ENCODE results near the gene WDR49. TPM values are rescaled to one million over a fixed set of nuclear protein-coding genes. Genes with fewer than 3 reads are reported as not detected.

The WDR49 gene
- total RNA-seq, 2 donors from 2014 or later: 1.0 TPM; not detected in 1

- DNase-seq (no peak), ATAC-seq (no peak)
- intact Hi-C loops (cut with DNase I, micrococcal nuclease): no loop called here
Observed at GRCh38 chr3:167502401-167502800, 151.3 kb downstream of the WDR49 start.

GRCh38 chr3:167501941-167502340 lies 151.8 kb downstream of the WDR49 start:
- intact Hi-C loops (cut with DNase I, micrococcal nuclease): no loop called here
- ATAC-seq (no peak), DNase-seq (no peak)

- no peak for ATAC-seq
- no peak for DNase-seq
- intact Hi-C loops (cut with DNase I, micrococcal nuclease): no loop called here
Observed at GRCh38 chr3:167497903-167498302, 155.8 kb downstream of the WDR49 start.

DNA sequence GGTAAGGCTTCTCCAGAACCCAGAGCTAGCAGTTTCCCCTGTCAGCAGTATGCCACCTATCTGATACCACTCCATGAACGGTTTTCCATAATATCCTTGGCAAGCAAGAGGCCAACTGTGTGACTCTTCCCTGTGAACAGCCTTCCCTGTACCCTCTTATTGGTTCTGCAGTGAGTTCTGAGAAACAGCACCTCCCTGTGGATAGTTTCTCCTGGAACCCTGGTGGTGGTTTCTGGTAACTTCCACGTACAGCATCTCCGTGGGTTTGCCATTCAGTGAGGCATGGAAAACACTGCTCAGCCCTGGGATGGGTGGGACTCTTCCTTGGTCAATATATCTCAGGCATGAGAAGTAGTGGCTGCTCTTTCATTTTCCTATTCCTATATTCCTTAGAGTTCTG lies 160.5 kb downstream of the WDR49 start:
- no peak for ATAC-seq
- intact Hi-C loops (cut with DNase I, micrococcal nuclease): no loop called here
- DNase-seq: no peak

DNA sequence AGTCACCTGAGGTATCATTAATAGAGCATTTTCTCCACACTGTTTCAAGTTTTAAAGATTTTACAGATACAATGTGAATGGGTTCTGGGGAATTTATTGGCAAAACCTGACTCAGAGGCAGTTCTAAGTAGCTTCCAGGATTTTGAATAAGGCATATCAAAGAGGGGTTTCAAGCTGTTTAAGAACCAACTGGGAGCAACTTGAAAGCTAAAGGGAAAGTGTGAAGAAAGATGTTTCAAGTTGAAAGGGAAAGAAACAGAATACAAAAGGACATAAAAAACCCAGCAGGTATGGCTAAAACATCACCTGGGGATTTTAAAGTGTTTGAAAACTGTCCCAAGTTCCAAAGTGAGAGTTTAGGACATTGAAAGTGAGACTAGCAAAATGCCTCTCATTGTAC lies 162.1 kb downstream of the WDR49 start:
- DNase-seq (no peak), ATAC-seq (no peak)
- intact Hi-C loops (cut with DNase I, micrococcal nuclease): no loop called here

- intact Hi-C loops (cut with DNase I, micrococcal nuclease): no loop called here
- DNase-seq (no peak), ATAC-seq (no peak)
Observed at GRCh38 chr3:167489571-167489970, 164.2 kb downstream of the WDR49 start.

DNA sequence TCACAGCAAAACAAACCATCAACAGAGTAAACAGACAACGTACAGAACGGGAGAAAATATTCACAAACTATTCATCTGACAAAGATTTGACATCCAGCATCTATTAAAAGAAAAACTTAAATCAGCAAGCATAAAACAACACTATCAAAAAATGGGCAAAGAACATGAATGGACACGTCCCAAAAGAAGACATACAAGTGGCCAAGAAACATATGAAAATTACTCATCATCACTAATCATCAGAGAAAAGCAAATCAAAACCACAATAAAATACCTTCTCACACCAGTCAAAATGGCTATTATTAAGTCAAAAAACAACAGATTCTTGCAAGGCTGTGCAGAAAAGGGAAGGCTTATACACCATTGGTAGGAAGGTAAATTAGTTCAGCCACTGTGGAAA lies 166.2 kb downstream of the WDR49 start:
- intact Hi-C loops (cut with DNase I, micrococcal nuclease): no loop called here
- ATAC-seq: no peak
- no peak for DNase-seq

DNA sequence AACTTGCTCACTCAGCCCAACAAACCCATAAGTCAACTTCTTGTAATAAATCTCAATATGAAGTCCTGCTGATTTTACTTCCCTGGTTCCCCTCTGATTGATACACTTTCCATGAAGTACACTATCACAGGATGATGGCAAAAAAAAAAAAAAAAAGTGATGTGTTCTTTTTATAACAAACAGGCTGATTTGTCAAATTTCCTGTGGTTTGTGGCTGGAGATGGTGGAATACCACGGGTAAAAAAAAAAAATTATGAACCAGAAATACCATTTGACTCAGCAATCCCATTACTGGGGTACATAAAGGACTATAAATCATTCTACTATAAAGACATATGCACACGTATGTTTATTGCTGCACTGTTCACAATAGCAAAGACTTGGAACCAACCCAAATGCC lies 169.2 kb downstream of the WDR49 start:
- no peak for DNase-seq
- intact Hi-C loops (cut with DNase I, micrococcal nuclease): no loop called here
- ATAC-seq: no peak

DNA sequence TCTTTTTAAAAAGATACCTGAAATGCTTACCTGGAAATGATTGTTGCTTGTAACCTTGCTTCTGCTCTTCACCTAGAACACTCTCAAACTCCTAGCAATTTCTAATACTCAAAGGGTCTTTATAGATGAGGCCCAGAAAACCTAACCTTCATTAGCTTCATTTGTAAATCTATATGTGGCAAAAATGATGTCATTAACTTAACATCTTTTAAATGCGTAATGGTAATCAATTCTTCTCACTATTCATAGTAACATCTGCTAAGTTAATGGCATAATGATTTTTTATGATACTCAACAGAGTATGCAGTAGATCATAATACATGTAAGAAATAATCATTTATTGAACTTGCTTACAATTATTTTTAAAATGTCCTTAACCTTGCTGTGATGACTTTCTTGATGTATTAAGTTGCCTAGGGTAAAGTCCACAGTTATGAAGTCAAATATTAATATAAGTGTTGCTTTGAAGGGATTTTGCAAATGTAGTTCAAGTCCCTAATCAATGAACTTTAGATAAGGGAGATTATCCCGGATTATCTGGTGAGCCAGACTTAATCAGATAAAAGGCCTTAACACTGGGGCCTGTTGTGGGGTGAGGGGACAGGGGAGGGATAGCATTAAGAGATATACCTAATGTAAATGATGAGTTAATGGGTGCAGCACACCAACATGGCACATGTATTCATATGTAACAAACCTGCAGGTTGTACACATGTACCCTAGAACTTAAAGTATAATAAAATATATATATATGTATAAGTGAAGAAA lies 169.8 kb downstream of the WDR49 start:
- DNase-seq: no peak
- no peak for ATAC-seq
- intact Hi-C loops (cut with DNase I, micrococcal nuclease): no loop called here

DNA sequence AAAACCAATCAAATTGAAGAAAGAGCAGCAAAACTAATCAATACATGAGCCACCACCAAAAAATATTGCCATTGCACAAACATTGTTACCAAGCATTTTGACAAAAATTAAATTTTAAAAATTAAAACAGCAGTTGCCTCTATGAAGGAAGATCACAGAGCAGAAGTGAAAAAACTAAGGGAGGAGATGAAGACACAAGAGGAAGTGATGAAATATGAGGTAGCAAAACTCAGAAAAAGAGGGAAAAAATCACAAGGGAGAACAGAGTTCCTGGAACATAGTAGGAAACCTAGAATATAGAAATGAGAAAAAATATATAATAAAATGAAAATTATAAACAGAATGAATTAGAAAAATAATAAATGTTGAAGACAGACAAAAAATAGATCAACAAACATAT lies 172.6 kb downstream of the WDR49 start:
- ATAC-seq (no peak), DNase-seq (no peak)
- intact Hi-C loops (cut with DNase I, micrococcal nuclease): no loop called here

- DNase-seq (no peak), ATAC-seq (no peak)
- intact Hi-C loops (cut with DNase I, micrococcal nuclease): no loop called here
Observed at GRCh38 chr3:167480748-167481147, 173.0 kb downstream of the WDR49 start.

DNA sequence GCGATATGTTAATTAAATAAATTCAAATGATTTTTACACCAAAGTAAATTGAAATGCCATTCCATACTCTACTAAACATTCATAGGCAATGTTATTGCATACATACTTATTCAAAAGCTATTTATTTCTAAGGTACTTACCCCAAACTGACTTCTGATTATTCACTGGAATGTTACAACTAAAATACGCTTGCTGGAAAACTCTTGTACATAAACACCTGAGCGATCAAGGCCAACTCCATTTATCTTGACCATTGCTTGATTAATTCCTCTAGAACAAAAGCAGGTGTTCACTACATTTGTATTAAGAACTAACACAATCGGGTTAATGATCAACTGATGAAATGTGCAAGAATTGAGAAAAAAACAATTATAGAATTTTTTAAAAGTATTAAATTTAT lies 179.9 kb downstream of the WDR49 start, which contains the start of gene SERPINI2:
SERPINI2 (minus strand) TSS at position 180 of the 400 bp plus-strand sequence. CDS start 2,208 bp downstream, outside the sequence.
- no peak for ATAC-seq
- intact Hi-C loops (cut with DNase I, micrococcal nuclease): no loop called here
- DNase-seq: no peak

DNA sequence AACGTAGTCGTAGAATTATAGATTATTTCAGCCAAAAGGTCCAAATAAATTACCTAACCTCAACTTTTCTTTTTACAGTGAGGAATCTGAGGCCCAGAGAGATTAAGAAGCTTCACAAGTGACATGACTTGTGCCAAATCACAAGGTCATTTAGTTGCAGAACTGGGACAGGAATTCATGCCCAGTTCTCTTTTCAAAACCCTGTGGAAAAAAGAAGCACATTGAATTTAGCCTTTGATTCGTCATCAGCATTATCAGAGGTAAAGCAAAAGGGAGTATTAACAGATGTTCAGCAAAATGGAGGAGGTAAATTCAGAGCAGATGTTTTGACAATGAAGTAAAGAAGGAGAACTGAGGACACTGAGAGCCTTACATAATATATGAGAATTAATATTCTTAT lies 184.4 kb downstream of the WDR49 start:
- intact Hi-C loops (cut with DNase I, micrococcal nuclease): no loop called here
- ATAC-seq: no peak
- no peak for DNase-seq

GRCh38 chr3:167467848-167468611 lies 185.7 kb downstream of the WDR49 start:
- ATAC-seq: no peak
- intact Hi-C loops (cut with DNase I, micrococcal nuclease): no loop called here
- DNase-seq: no peak

DNA sequence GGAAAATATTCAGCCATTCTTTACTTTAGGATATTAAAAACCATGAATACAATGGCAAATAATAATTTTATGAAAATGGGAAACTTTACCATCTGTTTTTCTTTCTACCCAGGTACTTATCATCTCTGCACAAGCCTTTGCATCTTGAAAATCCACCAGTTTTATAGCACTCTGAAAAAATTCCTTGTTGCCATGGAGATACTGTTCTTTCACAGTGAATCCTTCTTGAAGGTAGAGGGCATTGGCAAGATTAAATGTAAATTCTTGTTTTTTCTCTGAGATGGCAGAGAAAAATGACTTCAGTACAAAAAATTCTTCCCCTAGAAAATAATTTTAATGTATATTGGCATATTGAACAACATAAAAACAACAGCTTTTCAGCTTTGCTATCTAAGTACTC lies 186.8 kb downstream of the WDR49 start:
- intact Hi-C loops (cut with DNase I, micrococcal nuclease): no loop called here
- no peak for DNase-seq

GRCh38 chr3:167456157-167456799 lies 197.5 kb downstream of the WDR49 start:
- no peak for ATAC-seq
- no peak for DNase-seq
- intact Hi-C loops (cut with DNase I, micrococcal nuclease): no loop called here

More for the DNA sequence above, 186.8 kb downstream of the WDR49 start:
- no peak for ATAC-seq

GRCh38 chr3:167453815-167454214 lies 199.9 kb downstream of the WDR49 start:
- DNase-seq: no peak
- intact Hi-C loops (cut with DNase I, micrococcal nuclease): no loop called here
- ATAC-seq: no peak

DNA sequence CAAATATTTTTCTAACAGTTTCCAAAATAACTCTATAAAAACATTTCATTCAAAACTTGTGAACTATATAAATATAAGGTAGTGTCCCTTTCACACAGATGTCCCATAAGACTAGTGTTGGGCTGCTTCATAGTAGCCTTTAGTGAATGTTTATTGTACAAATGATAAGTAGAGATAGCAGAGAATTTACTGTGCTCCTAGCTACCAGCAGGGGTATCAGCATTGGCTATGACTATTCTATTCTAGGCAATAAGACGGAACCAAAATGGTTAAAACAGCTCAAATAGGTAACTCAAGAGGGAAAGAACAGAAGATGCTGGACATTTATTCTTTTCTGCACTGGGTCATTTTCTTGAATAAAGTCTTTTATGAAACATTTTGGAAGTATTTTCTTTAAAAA lies 202.5 kb downstream of the WDR49 start:
- DNase-seq (no peak), ATAC-seq (no peak)
- intact Hi-C loops (cut with DNase I, micrococcal nuclease): no loop called here

DNA sequence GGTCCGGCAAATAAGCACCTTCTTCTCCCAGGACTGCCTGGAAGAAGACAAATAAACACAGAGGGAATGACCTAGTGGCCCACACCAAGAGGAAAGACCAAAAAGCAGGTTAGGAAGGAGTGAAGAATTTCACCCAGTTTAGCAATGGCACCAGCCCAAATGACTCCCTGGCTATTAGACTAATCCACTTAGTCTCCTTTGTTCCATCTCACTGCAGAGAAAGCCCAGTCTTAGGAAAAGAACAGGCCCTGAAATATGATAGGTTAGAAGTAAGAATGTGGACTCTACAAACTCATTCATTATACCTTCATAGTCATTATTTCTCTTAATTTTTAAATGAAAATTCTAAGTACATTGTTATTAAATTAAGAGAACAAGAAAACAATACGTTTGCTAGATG lies 203.1 kb downstream of the WDR49 start:
- DNase-seq (no peak), ATAC-seq (no peak)
- intact Hi-C loops (cut with DNase I, micrococcal nuclease): no loop called here

- no peak for ATAC-seq
- DNase-seq: peak in 1 of 2 donors; percentile 3
- intact Hi-C loops (cut with DNase I, micrococcal nuclease): no loop called here
Observed at GRCh38 chr3:167450195-167450594, 203.5 kb downstream of the WDR49 start.

All from left colon (tissue), 2 donors.